Stimulated activated CD4-positive, alpha-beta T cell treated with anti-CD3 and anti-CD28 coated beads, Interleukin-15, amount 100 ng/mL, for 24 hours (primary cell): Measurements from ENCODE around the gene GSTO1.

Source experiments
- DNase-seq: peaks from one replicate; pipeline ENCODE4 v3.0.0-alpha.2; 2020

GSTO1 gene

DNA sequence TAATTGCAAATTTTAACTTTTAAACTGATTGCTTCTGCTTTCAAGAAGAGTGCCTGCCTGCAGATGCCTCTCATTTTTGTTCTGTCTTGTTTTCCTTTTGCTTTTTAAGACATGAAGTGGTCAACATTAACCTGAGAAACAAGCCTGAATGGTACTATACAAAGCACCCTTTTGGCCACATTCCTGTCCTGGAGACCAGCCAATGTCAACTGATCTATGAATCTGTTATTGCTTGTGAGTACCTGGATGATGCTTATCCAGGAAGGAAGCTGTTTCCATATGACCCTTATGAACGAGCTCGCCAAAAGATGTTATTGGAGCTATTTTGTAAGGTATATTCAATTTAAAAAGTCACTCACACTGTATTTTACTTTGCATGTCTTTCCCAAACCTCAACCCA lies 23.1 kb downstream of the GSTO1 start:
- DNase-seq: no peak

DNA sequence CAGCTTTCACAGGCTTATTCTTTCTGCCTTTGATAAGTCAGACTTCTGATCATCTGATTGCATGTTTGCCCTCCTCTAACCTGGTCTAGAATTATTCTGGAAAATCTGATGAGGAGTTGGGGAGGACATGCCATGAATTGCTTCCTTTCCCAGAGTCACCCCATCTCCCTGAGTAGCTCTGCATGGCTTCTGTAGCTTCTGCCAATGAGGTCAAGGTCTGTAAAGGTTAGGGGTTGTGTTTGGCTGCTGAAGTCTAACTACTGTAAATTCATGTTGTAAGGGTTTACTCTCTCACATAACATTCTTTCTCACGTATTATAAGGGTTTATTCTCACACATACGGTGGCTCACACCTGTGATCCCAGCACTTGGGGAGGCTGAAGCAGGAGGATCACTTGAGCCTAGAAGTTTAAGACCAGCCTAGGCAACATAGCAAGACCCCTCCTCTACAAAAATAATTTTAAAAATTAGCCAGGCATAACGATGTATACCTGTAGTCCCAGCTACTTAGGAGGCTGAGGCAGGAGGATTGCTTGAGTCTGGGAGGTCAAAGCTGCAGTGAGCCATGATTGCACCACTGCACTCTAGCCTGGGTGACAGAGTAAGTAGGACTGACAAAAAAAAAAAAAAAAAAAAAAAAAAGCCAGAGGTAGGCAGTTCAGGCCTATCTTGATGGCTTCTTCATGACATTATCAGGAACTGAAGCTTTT lies 25.0 kb downstream of the GSTO1 start:
- no peak for DNase-seq

DNA sequence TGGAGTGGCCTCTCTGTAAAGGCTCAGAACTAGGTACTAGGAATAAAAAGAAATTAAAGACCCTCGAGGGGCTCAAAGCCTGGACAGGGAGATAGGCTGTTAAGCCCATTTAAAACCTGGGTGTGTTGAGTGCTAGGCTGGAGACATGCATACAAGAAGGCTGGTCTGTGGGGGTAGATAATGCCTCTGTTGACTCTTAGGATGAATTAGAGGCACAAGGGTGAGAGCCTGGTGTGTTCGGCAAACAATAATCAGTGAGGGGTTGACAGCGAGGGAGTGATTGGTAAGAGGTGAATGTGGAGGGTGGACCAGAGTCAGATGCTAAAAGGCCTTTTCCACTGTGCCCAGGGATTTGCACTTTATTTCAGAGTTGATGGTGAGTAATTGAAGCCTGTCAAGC lies 27.0 kb downstream of the GSTO1 start:
- DNase-seq: no peak

DNA sequence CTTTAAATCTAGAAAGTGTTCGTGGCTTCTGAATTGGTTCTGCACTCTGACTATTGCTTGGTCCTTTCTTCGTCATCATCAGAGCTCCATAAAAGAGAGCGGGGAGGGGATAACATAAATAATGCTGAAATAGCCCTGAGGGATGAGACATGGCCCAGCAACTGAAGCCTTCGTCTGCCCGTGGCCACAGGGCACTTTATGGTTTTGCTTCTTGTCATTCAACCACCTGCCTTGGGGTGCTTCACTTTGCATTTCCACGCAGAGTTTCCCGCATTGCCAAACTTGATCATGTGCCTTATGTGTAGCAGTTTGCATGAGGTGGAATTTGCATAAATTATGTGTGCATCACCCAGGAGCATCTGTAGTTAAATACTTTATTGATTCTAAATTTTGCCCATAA lies 30.2 kb downstream of the GSTO1 start:
- no peak for DNase-seq

DNA sequence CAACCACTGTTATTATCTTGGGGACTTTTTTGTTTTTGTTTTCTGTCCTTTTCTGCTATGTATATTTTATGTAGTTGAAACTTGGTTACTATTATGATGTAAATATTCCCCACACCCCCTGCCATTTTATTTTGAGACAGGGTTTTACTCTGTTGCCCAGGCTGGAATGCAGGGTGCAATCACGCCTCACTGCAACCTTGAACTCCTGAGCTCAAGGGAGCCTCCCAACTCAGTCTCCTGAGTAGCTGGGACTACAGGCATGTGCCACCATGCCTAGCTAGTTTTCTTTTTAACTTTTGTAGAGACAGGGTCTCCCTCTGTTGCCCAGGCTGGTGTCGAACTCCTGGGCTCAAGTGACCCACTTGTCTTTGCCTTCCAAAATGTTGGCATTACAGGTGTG lies 32.2 kb downstream of the GSTO1 start:
- DNase-seq: no peak

DNA sequence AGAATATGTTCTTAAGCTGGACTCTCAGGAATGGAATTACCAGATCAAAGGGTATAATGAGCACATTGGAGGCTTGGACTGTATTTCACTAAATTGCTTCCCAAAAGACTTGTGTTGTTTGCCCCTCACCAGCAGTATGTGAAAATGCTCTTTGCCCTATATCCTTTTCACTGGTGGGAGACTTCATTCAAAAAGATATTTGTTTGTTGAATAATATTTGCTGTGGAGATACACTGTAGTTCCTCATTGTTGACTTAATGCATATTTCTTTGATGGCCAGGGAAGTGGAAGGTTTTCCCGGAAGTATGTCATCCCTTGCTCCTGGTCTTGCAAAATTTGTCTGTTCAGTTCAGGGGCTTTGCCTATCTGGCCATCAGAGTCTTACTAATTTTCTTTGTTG lies 33.7 kb downstream of the GSTO1 start:
- no peak for DNase-seq

DNA sequence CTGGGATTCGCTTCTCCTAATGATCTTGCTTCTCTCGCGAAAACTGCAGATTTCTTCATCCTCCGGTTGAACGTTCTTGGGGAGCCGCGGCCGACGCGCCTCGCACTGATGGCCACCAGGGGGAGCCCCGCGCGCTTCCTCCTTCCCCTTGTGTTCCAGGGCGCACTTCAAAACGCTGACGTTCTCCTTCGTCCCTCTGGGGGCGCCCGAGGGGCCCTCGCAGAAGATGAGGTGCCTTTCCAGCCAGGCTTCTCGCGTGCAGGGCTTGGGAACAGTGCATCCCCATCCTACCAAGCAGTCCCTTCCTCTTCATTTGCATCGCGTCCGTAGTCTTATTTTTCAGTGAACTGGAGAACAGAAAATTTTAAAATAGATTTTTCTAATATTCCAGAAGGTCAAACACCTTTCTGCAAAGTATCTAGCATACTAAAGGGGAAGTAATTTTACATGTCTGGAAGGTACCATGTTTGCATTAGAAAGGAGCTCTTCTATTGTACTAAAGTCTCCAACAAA lies 36.8 kb downstream of the GSTO1 start:
- peak; percentile 91 for DNase-seq

DNA sequence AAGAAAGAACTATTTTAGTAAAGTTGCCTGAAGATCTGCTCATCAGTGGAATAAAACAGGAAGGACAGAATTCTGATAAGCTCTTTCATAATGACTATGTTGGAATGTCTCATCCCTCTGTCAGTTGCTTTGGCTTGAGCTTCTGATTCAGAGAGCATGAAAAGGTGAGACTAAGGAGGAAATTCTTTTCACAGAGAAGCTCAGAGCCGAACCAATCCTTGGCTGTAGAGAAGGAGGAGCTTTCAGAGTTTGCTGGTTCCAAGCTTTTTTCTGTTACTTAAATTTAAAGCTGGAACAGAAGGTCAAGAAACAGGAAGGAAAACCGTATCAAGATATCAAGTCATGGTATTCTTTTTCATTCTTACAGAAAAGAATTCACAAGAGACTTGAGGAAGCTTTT lies 38.3 kb downstream of the GSTO1 start:
- no peak for DNase-seq

DNA sequence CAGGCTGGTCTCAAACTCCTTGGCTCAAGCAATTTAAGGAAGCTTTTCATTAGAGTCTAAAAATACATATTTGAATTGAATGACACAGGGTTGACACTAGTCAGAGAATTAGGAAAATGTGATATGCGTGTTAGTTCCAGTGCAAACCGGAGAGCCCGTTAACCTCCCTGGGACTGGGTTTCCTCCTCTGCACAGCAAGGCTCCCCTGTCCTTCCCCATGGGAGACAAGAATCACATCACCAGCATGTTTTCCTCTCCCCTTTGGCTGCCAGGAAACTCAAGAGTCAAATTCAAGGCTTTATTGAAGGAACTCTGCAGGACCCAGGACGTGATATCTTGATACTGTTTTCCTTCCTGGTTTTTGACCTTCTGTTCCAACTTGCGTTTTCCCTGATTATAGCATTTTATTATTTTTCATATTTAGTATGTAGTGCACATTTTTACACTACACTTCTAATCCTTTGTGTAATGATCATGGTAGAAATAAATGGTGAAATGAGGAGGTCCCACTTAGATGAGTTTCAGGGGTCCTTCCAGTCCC lies 39.2 kb downstream of the GSTO1 start:
- DNase-seq: no peak

DNA sequence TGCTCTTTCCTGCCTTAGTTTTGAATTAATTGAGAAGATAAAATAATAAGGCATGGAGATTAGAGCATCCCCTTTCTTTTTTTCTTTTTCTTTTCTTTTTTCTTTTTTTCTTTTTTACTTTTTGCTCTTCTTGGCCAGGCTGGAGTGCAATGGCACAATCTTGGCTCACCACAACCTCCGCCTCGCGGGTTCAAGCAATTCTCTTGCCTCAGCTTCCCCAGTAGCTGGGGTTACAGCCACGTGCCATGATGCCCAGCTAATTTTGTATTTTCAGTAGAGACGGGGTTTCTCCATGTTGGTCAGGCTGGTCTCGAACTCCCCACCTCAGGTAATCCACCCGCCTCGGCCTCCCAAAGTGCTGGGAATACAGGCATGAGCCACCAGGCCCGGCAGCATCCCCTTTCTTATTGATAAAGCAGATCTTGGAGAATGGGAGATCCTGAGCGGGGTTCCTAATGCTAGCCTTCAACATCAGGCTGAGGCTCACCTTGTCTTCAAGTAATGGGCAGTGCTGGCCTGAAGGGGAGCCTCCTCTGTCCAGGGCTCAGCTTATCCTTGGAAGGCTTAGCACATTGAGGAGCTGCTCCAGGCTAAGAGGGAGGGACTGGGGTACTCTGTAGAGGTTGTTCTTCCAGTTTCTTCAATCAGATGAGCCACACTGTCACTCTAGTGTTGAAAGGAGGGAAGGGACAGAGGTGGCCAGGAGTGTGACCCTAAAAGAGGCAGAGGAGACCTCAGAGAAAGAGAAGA lies 42.2 kb downstream of the GSTO1 start:
- DNase-seq: no peak

DNA sequence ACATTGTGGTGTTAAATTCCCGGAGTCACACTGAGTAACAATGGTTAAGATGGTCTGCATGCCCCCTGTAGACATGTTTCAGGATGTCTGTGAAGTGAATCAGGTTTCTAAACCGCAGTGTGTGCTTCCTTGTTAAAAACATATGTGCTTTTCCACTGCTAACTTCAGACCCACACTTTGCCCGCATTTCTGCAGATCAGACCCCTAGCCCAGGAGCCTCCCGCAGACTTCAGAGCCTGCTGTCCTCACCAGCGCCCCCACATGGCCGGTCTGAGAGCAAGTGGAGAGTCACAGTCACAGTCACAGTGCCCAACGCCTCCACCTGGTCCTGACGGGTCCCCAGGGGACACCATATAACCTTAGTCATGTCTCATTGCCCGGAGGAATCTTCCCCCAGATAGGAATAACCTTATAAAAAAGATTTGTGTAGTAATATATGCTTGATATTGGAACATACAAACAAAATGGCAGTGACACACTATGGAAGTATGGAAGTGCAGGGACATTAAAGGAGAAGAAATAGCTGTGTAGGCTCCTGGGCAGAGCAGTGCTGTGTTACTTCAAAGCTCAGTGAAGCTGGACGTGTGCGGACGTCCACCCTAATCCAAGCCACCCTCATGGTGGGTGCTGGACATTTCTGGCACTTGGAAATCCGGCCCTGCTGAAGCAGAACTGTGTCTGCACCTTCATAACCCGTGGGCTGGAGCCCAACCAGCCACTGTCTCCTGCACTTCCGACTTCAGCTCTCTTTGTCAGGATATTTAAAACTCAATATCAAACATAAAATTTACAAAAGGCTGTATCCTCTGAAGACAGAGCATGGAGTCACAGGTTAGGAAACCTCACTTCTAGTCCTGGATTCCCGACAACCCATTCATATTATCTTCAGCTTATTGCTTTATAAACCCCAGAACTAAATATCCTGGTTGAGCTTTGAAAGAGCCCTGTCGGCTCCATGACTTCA lies 43.3 kb downstream of the GSTO1 start:
- DNase-seq: peak; percentile 55

DNA sequence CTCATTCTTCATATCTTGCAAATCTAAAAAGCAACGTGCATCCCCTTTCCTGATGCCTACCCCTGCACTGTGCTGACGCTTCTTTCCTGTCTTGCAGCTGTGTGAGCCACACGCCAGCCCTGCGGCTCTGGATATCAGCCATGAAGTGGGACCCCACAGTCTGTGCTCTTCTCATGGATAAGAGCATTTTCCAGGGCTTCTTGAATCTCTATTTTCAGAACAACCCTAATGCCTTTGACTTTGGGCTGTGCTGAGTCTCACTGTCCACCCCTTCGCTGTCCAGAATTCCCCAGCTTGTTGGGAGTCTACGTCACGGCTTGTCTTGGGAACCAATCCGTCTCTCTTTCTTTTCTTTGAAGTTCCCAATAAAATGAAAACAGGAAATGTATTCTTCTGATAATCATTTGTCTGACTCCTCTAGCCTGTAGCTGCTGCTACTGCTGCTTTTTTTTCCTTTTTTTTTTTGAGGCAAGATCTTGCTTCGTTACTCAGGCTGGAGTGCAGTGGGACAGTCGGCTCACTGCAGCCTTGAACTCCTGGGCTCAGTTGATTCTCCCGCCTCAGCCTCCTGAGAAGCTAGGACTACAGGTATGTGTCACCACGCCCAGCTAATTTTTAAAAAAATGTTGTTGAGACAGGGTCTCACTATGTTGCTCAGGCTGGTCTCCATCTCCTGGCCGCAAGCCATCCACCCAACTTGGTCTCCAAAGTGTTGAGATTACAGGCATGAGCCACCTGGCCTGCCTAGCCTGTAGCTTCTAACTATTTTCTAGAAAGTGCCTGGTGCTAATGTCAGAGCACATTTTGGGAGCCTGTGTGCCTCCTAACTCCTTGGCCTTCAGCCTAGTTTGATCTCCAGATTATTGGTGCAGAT lies 44.6 kb downstream of the GSTO1 start:
- DNase-seq: no peak

DNA sequence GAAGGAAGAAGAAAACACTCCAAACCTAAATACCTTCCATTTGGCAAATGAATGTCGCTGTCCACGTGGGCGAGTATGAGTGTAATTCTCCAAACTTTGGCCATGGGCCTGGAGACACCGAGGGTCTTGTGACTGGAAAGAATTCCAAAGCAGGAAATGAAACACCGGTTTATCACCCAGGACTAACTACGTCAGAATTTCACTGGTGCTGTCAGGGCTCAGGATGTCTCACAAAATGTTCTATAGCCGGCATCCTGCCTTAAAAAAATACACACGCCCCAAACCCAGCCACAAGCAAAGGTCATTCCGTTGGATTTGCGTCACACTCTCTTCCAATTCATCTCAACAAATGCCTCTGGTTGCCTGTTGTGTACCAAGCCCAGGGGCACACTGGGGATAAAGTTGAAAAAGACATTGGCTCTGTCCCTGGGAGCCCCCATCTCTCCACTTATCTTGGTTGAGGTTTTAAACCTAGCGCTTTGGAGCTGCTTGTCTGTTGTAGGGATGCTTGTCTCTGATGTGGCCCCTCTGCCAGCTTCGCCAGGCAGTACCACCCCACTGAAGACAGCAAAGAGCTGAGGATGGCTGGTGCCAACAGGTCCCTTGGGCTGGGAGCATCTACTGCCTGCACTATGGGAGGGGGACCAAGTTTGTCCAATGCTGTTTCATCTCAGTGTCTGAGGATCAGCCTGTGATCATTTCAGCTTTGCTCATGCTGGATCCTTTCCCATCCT lies 45.5 kb downstream of the GSTO1 start:
- DNase-seq: no peak

DNA sequence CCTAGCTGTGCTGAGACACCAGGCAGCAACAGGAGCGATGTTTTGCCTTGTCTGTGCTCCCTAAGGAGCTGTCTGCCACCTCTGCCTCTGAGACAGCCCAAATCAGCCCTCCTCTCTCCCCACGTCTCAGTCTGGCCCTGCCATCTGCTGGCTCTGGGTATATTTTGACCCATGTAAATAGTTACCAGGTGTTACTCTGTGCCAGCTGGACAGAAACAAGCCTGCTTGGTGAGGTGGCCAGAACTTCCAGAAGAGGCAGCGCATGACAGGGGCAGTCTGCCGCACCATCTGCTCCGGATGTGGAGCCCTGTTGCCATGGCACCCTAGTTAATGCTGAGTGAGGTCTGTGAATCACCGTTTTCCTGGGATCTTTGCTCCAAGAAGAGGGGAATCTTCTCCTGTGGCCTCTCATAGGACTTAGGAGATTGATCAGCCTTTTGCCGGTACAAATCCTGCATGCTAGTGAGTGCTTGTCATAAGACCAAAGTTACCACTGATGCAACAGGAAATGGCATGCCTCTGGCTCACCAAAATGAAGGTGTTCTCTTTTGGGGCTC lies 46.1 kb downstream of the GSTO1 start:
- no peak for DNase-seq

DNA sequence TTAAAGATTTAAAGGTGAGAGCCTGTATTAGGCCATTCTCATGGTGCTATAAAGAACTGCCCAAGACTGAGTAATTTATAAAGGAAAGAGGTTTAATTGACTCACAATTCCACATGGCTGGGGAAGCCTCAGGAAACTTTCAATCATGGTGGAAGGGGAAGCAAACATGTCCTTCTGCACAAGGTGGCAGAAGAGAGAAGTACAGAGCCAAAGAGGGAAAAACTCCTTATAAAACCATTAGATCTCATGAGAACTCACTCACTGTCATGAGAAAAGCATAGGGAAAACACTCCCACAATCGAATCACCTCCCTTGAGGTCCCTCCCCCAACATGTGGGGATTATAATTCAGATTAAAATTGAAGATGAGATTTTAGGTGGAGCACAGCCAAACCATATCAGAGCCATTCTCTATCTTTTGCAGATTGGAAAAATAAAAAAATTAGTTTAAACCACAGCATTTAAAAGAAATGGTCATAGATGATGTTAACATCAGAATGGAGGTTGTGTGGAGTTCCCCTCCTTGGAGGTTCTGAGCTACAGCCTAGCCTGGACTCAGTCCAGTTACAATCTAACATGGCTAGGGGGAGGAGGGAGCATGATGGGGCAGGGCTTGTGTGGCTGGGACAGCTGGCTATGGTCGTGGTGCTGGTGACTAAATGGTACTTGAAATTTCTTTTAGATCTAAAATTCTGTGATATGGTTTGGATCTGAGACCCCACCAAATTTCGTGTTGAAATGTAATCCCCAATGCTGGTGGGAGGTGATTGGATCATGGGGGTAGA lies 47.4 kb downstream of the GSTO1 start:
- DNase-seq: no peak

DNA sequence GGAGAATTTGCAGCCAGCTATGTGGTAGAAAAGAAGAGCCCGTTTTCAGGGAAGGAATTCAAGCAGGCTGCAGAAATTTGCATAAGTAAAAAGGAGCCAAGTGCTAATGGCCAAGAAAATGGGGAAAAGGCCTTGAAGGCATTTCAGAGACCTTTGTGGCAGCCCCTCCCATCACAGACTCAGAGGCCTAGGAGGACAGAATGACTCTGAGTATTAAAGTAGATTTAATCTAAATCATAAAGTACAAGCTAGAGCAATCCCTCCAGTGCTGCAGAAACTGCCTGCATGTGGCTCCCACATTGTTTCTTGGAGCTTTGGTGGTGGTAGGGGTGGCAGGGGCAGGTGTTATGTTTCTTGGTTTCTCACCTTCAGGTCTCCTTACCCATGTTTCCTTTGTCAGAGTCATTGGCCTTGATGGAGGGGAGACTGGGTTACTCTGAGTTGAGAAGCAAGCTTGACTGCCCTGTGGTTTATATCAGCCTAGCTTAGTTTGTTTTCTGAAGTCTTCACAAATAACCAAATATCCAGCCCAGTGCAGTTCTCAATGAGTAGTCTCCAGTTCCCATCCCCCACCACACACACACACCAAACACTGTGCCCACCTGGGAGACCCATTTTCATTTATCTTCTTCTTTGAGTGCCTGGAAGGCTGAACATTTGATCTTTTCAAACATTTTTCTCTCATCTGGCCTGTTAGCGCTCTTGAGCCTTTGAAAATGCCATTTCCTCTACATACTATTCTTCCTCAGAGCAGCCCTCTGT lies 49.1 kb downstream of the GSTO1 start:
- DNase-seq: no peak

DNA sequence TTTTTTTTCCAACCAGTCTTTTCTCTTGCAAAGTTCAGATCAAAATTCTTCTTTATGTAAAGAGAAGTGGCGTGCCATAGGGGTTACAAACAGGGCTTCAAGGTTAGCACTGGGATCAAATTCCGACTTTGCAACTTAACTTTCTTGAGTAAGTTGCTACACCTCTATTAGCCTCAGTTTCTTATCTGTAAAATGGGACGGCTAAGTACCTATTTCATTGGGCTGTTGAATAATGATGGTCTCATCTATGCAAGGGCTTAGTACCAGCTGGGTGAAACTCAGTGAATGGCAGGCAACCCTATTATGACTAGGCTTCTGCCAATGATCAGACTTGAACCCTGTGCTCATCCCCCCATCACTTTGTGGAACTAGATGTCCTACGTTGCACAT lies 49.7 kb downstream of the GSTO1 start:
- DNase-seq: no peak

DNA sequence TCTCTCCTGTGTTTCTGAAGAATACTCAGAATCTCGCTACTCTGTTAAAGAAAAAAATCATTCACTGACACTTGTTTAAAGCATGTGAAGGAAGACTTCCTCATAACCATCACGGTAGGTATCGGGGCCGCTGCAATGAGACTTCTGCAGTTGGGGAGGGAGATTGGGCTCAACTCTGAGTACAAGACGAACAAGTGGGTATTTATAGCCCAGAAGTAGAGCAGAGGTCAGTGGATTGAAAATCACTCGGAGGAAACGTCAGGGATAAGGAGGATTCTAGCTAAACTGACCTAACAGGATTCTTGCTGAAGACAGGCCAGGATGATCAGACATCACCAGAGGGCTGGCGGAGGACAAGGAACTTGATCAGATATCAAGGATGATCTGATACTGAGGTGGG lies 50.2 kb downstream of the GSTO1 start:
- no peak for DNase-seq

DNA sequence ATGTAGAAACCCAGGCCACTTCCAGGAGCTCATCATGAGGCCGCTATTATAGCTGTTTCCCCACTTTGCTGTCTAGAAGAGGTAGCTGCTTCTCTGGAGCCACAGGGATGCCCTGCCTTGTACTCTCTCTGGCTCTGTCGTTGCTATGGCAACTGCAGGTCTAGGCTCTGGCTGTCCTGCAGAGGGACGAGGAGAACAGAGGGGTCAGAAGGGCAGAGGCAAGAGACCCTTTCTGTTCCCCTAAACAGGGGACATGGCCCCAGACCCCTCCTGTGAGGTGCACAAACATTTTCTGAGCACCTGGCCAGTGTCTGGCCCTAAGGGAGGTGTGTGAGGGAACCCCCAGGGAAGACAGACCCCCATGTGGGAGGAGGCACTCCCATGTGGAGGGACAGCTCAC lies 52.2 kb downstream of the GSTO1 start:
- DNase-seq: no peak
